GM10266 (cell line): Measurements from ENCODE around the gene MID1.

Source experiments
- DNase-seq: peaks from one replicate; pipeline ENCODE4 v3.0.0; 2012; ENCODE audit errors: extremely low spot score
- TF ChIP-seq, protein P1 (sequence below): IDR thresholded peaks from 2 replicates; pipeline ENCODE4 v1.5.1; 2012; ENCODE audit warnings: mild to moderate bottlenecking, low read depth; ENCODE audit not compliant: control insufficient read depth, insufficient read depth; ENCODE audit errors: missing control alignments

Gene MID1

DNA sequence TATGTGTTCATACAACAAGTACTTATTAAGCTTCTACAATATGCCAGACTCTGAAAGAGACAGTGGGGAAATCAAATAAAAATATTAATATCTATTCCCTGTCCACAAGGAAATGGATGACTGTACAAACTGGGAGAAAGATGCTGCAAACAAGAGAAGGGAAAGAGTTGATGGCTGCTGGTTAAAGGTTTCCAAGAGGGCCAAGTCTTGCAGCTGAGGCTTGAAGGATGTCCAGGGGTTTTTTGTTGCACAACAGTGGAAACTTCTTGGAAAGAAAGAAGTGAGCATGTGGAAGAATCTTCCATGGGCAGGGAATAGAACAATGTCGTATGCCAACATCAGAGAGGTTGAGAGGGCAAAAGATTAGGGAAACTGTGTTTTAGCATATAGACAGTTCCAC, 95.8 kb downstream of the MID1 start:
- TF ChIP-seq, protein P1, sequence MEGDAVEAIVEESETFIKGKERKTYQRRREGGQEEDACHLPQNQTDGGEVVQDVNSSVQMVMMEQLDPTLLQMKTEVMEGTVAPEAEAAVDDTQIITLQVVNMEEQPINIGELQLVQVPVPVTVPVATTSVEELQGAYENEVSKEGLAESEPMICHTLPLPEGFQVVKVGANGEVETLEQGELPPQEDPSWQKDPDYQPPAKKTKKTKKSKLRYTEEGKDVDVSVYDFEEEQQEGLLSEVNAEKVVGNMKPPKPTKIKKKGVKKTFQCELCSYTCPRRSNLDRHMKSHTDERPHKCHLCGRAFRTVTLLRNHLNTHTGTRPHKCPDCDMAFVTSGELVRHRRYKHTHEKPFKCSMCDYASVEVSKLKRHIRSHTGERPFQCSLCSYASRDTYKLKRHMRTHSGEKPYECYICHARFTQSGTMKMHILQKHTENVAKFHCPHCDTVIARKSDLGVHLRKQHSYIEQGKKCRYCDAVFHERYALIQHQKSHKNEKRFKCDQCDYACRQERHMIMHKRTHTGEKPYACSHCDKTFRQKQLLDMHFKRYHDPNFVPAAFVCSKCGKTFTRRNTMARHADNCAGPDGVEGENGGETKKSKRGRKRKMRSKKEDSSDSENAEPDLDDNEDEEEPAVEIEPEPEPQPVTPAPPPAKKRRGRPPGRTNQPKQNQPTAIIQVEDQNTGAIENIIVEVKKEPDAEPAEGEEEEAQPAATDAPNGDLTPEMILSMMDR, result no peak
- no peak for DNase-seq

DNA sequence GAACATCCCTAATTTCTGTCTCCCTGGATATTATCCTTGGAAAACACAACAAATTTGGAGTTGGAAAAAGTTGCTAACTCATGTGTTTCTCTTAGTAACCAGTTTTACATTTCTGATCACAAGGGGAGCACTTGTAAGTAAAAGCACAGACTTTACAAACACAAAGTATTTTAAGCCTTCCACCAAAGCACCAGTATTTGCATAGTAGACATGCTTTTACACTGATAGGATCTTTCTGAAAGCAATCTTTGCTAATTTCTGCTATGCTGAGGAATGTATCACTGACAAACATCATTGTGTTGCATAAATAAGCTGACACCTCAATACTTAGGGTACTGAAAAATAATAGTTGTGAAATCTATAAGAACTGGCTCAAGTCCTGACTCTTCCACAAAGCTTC, 100.6 kb downstream of the MID1 start:
- TF ChIP-seq, protein P1, result no peak
- DNase-seq, result no peak

DNA sequence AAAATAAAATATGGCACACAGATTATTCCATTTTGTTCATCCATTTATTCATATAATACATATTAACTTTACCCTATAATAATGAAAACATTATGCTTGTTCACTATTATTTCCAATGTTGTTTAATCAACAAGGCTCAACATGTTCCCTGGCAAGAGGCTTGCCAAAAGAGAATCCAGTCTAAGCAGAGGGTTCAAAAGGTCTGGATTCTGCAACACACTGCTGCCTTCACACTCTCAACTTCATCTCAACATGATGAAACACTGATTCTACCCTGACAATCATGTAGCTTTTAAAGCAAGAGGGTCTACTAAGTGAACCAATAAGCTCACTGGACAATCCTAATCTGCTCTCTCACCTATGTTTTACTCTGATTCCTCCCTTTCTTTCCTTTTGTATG, 101.1 kb downstream of the MID1 start:
- DNase-seq, result no peak
- TF ChIP-seq, protein P1, result no peak

DNA sequence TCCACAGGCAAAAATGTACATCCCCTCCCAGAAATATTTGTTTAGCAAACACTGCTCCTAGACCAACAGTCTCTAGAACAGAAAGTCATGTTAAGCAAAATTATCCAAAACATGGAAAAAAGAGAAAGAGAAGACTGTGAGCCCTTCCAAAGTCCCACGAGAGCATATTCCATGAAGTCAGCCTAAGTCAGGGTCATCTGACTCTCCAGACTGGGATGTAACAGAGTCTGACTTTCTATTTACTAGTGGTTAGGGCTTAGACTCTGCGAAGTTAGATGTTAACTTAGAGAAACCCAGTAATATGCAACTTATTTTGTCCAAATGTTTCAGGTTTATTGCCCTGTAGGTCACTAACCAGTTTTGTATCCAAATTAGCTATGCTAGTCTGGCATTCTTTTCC, 102.3 kb downstream of the MID1 start:
- DNase-seq, result no peak
- TF ChIP-seq, protein P1, result no peak

DNA sequence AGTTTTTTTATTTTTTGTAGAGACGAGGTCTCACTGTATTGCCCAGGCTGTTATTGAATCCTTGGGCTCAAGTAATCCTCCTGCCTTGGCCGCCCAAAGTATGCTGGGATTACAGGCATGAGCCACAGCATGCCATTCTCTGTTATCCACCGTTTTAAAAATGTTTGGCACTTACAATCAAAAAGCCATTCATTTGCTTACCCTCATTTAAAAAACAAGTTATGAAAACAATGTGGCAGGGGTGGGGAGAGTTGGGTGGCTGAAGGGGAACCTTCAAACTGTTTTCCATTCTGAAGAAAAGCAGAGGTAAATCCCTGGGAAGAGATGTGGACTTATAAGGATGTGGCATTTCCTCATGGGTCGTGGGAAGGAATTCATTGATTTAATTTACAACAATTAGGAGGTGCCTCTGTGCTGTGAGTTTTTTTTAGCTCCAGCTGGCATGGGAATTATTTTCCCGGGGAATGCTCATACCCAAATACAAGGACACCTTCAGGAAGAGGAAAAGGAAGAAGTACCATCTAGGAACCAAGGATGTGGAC, 103.5 kb downstream of the MID1 start:
- no peak for DNase-seq
- TF ChIP-seq, protein P1, result no peak

DNA sequence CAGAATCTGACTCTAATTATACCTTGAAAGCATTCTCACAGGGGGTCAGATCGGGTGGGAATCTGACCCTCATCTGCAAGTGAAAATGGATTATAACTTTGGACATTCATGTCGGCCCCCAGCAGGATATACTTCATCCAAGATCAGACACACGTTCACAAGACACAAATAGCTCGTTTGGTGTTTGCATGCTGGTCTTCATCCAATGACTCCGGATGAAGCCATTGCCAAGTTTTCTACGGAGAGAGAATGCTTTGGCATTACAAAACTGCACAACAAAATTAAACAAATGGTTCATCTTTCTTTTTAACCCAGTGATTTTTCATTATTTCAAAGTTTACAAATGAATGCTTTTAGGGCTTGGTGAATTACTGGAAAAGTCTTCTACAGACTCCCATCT, 105.5 kb downstream of the MID1 start:
- no peak for DNase-seq
- TF ChIP-seq, protein P1, result no peak

DNA sequence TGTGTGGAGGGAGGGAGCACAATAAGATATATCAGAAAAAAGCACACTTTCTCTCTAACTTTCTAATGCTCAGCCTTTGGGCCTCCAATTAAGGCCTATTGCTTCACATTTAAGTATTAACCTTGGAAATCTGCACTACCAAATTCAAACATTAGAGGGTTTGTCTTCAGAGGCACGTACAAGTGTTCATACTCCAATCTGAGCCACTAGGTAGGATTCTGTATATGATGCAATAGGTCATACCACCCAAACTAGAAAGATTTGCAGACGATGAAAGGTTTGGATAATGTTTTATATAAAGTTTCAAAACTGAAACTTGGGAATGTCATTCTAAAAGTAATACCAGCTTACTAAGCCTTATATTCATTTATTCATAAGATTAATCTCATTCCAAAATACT, 106.4 kb downstream of the MID1 start:
- TF ChIP-seq, protein P1, result no peak
- DNase-seq, result no peak
